PFSK-1 (cell line): ENCODE data around the gene MBNL2.

Source experiments
- FOXP2 ChIP-seq: optimal IDR thresholded peaks from 2 replicates; pipeline ENCODE3; 2011; ENCODE audit warnings: borderline replicate concordance, control low read depth, inconsistent platforms; ENCODE audit not compliant: insufficient read depth; ENCODE audit errors: extremely low read length, extremely low read depth
- POLR2AphosphoS5 ChIP-seq: IDR thresholded peaks from 2 replicates; pipeline ENCODE4 v1.6.1; 2012; ENCODE audit warnings: low read depth, mild to moderate bottlenecking, control low read depth, low read length, moderate library complexity
- SIN3A ChIP-seq: IDR thresholded peaks from 2 replicates; pipeline ENCODE4 v1.6.1; 2012; ENCODE audit warnings: mild to moderate bottlenecking, low read length, moderate library complexity, borderline replicate concordance; ENCODE audit not compliant: insufficient read depth
- TAF1 ChIP-seq: IDR thresholded peaks from 2 replicates; pipeline ENCODE4 v1.6.1; 2012; ENCODE audit warnings: low read length, control low read depth, borderline replicate concordance; ENCODE audit not compliant: insufficient read depth
- TF ChIP-seq, protein P1 (sequence below), 2 experiments: IDR thresholded peaks; 2 replicates each; pipeline versions ENCODE4 v1.6.1 to v1.8.0; 2011 to 2012; ENCODE audit warnings: low read depth in 2 of 2, low read length in 2 of 2, control low read depth in 1 of 2, inconsistent platforms in 1 of 2, mild to moderate bottlenecking in 1 of 2, moderate library complexity in 1 of 2; ENCODE audit not compliant: insufficient read depth in 1 of 2

The MBNL2 gene

DNA sequence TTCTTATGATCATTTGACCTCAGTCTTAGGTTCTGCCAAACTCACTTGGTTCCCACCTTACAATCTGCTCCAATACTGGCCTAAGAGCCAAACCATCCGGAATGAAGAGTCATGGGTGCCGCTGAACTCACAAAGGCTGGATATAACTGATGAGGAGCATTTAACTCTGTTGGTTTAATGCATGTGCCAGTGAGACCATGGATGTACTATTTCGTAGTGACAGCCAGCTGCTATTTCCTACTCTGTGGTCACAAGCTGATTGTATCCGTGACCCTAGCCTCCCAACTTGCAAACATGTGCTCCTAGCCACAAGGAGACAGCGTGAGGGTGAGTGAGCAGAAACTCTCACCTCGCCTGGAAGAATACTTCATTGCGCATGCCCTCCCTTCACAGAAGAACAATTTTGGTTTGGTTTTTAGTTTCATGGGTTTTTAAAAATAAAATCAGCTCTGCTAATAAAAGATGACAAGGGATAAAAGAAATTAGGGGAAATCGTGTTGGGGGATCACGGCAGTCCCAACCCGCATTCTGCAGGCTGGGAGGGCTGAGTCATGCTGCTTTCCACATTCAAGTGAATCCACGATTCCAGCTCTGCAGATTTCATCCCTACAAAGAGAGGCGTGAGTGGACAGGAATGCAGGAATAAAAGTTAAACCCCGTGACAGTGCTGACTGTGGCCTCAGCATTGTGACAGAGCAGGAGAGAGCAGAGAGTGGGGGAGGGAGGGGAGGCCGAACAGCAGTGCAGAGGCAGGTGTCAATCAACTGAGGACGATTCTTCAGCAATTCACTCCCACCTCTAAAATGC lies 145.1 kb downstream of the MBNL2 start:
- no peak for TF ChIP-seq FOXP2
- TF ChIP-seq POLR2AphosphoS5: no peak
- TF ChIP-seq TAF1: no peak
- TF ChIP-seq, protein P1, sequence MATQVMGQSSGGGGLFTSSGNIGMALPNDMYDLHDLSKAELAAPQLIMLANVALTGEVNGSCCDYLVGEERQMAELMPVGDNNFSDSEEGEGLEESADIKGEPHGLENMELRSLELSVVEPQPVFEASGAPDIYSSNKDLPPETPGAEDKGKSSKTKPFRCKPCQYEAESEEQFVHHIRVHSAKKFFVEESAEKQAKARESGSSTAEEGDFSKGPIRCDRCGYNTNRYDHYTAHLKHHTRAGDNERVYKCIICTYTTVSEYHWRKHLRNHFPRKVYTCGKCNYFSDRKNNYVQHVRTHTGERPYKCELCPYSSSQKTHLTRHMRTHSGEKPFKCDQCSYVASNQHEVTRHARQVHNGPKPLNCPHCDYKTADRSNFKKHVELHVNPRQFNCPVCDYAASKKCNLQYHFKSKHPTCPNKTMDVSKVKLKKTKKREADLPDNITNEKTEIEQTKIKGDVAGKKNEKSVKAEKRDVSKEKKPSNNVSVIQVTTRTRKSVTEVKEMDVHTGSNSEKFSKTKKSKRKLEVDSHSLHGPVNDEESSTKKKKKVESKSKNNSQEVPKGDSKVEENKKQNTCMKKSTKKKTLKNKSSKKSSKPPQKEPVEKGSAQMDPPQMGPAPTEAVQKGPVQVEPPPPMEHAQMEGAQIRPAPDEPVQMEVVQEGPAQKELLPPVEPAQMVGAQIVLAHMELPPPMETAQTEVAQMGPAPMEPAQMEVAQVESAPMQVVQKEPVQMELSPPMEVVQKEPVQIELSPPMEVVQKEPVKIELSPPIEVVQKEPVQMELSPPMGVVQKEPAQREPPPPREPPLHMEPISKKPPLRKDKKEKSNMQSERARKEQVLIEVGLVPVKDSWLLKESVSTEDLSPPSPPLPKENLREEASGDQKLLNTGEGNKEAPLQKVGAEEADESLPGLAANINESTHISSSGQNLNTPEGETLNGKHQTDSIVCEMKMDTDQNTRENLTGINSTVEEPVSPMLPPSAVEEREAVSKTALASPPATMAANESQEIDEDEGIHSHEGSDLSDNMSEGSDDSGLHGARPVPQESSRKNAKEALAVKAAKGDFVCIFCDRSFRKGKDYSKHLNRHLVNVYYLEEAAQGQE (IDR thresholded peaks at IDR 0.05; ENCODE audit: insufficient read depth in 1 of 2, low read depth in 2 of 2, low read length in 2 of 2): no peak
- no peak for TF ChIP-seq SIN3A

DNA sequence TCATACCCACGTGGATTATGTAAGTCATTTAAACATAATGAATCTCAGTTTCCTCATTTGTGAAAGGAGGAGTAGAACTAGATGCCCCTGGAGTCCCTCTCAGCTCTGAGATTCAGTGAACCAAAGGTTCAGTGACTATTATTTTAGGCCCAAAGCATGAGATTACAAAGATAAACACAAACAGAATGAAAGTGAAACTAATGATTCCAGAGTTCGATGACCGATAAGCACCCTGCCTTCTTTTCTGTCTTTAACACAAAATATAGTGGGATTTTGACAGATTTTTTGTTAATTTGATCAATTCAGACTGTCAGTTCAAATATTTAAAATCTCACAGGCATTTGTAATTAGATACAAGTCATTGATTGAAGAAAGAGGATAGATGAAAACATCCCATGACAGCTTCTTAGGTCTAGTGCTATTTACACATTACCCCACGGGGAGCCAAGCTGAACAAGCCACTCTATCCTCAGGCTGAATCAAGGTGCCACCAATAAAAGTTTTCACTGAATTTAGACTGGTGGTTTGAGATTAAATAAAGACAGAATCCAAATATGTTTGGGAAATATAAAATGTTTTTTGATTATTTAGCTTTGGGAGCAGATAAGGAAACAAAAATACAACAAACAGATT lies 147.2 kb downstream of the MBNL2 start:
- no peak for TF ChIP-seq FOXP2
- TF ChIP-seq POLR2AphosphoS5: no peak
- no peak for TF ChIP-seq SIN3A
- TF ChIP-seq, protein P1 (IDR thresholded peaks at IDR 0.05; ENCODE audit: insufficient read depth in 1 of 2, low read depth in 2 of 2, low read length in 2 of 2): no peak
- TF ChIP-seq TAF1: no peak

DNA sequence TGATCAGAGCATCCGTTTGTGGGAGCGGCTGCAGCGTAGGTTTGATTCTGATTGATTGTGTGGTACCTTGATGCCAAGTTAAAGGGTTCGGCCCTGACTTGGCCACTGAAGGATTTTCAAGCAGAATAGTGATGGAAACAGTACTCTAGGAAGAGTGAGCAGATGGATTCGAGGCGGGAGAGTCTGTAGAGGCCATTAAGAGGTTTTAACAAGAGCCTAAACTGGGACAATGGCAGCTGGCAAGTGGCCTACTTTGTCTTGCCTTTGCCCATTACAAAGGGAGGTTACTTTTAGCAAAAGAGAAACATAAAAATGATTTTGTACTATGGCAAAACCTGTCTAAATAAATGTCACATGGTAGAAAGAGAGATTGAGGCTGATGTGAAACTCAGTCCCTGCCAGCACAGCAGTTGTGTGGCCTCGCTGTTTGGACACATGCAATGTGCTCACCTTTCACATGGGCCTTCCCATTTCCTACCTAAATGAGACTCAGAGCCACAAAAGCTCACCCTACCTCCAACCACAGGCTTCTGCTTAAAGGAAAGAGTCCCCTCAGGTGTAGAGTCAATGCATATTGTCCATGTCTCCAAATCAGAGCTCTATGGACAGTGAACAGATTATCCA lies 149.5 kb downstream of the MBNL2 start:
- no peak for TF ChIP-seq POLR2AphosphoS5

DNA sequence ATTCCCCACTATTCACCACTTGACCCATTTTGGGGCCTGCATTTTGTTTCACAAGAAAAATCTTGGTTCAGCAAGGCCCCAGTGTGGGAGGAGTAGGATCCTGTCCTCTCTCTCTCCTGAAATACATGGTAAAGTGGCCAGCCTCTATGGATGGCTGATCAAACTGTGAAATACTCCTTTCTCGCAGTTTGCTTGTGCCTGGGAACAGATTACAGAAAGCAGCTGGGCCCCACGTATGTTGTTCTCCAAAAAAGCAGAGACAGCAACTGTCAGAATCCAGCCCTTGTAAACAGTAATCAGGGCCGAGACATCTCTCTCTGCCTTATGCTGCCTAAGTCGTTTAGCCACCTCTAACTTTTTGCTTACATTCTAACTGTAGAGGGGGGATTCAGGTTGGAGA lies 150.8 kb downstream of the MBNL2 start:
- no peak for TF ChIP-seq POLR2AphosphoS5
- no peak for TF ChIP-seq SIN3A
- TF ChIP-seq, protein P1 (IDR thresholded peaks at IDR 0.05; ENCODE audit: insufficient read depth in 1 of 2, low read depth in 2 of 2, low read length in 2 of 2): no peak
- TF ChIP-seq FOXP2: no peak
- no peak for TF ChIP-seq TAF1

DNA sequence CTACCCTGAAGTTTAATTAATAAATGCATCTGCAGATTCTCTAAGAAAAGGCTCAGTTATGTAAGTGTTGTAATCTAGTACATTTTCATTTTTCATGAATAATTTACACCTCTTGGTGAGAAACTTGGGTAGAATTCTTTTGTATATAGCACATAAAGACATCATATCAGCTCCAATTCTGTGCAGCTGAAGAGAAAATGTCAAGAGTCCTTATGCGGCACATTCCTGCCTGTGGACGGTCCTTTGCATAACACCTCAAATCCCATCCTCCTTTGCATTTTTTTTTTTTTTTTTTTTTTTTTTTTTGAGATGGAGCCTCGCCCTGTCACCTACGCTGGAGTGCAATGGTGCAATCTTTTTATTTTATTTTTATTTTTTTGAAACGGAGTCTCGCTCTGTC lies 151.7 kb downstream of the MBNL2 start:
- TF ChIP-seq FOXP2 (no peak), TAF1 (no peak), SIN3A (no peak), POLR2AphosphoS5 (no peak)
- TF ChIP-seq, protein P1 (IDR thresholded peaks at IDR 0.05; ENCODE audit: insufficient read depth in 1 of 2, low read depth in 2 of 2, low read length in 2 of 2): no peak
